Measurements from ENCODE around the gene NPB.

DNA sequence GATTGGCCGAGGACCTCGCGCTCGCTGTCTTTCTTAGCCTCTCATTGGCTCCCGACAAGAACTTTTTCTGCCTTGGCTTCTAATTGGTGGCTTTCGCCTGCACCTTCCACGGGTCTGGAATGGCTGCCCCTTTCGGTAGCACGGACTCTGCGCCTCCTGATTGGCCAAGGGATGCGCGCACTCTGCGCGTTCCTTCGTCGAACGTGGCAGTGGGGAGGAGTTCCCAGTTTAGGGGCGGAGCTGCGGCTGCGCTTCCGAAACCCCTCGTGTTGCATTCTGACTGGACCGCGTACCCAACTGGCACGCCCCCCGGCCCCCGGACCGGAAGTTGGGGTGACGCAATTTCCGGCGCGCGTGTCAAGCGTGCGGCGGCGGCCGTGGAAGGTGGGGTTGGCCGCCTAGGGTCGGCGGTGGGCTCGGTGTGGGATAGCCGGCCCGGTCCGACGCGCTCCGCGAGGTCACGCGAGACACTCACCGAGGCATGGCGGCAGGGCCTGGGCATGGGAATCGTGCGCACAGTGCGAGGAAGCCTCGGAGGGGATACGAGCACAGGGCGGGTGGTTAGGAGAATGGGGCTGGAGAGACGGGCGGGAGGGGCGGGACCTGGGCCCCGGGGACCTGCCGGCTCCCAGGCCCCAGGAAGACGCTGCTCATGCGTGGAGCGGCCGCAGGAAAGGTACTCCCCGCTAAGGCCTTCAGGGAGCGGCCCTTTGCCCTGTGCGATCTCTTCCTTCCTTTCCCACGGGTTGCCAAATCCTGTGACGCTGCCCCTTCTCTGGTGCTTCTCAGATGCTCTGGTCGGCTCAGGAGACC, 41.1 kb upstream of the NPB start:
- TF ChIP-seq, protein P1, sequence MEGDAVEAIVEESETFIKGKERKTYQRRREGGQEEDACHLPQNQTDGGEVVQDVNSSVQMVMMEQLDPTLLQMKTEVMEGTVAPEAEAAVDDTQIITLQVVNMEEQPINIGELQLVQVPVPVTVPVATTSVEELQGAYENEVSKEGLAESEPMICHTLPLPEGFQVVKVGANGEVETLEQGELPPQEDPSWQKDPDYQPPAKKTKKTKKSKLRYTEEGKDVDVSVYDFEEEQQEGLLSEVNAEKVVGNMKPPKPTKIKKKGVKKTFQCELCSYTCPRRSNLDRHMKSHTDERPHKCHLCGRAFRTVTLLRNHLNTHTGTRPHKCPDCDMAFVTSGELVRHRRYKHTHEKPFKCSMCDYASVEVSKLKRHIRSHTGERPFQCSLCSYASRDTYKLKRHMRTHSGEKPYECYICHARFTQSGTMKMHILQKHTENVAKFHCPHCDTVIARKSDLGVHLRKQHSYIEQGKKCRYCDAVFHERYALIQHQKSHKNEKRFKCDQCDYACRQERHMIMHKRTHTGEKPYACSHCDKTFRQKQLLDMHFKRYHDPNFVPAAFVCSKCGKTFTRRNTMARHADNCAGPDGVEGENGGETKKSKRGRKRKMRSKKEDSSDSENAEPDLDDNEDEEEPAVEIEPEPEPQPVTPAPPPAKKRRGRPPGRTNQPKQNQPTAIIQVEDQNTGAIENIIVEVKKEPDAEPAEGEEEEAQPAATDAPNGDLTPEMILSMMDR (IDR thresholded peaks at IDR 0.05; ENCODE audit: low read length): no peak
- TF ChIP-seq EZH2phosphoT487 (IDR thresholded peaks at IDR 0.05; ENCODE audit: low read length) (no peak), EZH2 (optimal IDR thresholded peaks at IDR 0.05; ENCODE audit: low read depth, low read length) (no peak)
